DMS79 treated with DMSO at 0.1 percent for 48 hours (cell line): ENCODE data around the gene NEDD4L.
"Not testable (repeated sequence)": the region's sequence is repeated elsewhere in the genome, so short reads cannot be mapped to it uniquely, and the experiment has no call there.

Source experiments
- DNase-seq: peaks from one replicate; lab custom pipeline; 2025; lab: John Stamatoyannopoulos, UW

NEDD4L gene

DNA sequence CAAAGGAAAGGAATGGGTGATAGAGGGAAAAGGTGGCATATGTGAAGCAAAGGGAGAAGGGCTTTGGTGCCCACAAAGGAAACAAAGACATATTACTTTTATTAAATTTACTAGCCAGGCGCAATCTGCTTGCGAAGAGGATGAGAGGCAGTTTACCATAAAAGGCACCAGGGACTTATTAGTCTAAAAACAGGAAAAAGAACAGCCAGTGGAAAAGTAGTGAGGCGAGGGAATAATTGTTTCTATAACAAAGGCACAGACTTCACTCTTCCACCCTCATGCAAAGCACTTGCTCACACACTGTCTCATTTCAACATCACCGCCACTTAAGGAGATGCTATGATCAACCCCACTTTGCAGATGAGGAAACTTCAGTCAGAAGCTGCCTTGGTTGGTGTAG, 374.3 kb downstream of the NEDD4L start:
- no peak for DNase-seq

DNA sequence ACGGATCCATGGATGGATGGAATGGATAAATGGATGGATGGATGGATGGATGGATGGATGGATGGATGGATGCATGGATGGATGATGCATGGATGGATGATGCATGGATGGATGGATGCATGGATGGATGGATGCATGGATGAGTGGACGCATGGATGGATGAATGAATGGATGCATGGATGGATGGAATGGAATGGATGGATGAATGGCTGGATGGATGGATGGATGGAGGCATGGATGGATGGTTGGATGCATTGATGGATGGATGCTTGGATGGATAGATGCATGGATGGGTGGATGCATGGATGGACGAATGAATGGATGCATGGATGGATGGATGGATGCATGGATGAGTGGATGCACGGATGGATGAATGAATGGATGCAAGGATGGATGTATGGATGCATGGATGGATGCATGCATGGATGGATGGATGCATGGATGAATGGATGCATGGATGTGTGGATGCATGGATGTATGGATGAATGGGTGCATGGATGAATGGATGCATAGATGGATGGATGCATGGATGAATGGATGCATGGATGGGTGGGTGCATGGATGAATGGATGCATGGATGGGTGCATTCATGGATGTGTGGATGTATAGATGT, 375.7 kb downstream of the NEDD4L start:
- DNase-seq: no peak

DNA sequence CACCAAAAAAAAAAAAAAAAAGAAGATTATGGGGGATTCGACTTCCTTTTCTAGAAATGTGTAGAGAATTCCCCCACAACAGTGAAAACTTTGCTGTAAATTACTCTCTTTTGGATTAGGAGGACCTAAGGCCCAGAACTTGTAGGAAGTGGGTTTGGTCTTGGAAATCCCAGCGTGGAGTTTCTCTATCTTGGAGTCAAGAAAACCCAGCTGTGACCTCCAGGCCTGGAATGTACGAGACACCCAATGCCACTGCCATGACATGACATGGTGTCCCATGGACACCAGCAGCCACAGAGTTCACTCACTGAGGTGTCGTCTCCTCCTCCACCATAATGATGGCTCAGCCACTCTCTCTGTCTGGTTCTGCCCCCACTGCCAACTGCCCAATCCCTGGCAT, 382.6 kb downstream of the NEDD4L start:
- no peak for DNase-seq

DNA sequence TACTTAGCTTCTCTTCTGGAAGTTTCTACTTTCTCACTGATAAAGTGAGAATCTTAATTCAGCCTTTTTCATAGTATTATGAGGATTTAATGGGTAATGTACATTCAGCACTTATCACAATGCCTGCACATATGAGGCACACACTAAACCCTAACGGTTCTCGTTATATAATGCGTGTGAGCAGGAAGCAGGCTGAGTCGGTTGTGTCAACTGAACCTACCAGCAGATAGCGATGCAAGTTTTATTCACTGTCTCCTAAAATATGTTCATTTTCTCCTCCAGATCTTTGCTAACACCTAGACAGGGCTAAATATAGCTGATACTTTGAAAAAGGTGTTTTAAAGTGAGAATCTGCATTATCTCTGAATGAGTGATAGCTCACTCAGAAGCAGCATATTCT, 383.3 kb downstream of the NEDD4L start:
- no peak for DNase-seq

DNA sequence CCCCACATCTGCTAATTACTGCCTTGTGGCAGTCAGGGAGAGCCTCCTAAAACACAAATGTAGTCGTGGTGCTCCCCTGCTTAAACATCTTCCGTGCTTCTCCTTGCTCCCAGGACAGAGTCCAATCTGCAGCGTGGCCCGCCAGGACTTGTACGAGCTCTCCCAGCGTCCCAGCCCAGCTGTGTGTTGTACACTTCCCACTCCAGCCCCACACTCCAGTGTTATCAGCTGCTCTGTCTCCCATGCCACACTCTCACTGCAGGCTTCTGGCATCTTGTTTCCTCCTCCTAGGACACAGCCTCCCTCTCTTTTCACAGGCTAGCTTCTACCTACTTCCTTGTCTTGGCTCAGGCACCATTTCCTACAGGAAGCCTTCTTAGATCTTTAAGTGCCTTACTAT, 385.4 kb downstream of the NEDD4L start:
- DNase-seq: no peak

DNA sequence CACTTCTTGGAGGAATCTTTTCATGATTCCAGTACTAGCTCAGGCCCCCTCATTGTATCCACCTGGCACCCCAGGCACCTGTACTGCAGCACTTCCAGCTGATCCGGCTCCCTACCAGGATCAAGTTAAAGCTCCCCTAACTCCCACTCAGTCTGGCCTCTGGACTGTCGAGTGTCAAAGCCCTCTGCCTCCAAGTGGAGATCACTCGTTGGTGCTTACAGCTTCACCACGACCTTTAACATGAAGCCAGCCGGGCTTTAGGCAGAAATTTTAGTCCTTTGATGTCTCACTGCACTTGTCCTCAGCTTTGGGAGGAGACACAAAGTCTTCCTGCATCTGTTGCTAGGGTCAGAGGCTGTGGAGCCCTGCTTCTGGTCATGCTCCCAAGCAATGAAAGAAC, 387.2 kb downstream of the NEDD4L start:
- DNase-seq: no peak

DNA sequence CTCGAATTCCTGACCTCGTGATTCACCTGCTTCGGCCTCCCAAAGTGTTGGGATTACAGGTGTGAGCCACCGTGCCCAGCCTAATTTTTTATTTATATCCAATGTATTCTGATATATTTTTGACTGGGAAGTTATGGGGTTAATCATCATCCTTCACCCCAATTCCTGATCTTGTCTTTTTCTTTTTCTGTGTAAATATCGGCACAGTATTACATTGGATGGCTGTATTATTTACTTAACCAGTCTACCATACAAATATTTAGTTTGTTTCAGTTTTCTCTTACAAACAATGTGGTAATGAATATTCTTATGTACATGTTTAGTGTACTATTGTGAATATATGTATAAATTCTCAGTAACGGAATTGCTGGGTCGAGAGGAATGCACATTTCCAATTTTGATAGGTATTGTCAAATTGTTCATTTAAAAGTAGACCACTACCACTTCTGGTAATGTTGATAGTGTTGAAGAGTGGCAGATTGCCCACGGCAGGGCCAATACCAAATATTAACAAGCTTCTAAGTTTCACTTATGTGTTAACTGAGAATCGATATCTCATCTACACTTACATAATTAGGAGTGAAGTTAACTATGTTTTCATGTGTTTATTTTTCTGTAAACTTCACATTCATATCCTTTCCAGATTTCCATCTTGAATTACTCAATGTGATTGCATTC, 388.2 kb downstream of the NEDD4L start:
- DNase-seq: no peak

DNA sequence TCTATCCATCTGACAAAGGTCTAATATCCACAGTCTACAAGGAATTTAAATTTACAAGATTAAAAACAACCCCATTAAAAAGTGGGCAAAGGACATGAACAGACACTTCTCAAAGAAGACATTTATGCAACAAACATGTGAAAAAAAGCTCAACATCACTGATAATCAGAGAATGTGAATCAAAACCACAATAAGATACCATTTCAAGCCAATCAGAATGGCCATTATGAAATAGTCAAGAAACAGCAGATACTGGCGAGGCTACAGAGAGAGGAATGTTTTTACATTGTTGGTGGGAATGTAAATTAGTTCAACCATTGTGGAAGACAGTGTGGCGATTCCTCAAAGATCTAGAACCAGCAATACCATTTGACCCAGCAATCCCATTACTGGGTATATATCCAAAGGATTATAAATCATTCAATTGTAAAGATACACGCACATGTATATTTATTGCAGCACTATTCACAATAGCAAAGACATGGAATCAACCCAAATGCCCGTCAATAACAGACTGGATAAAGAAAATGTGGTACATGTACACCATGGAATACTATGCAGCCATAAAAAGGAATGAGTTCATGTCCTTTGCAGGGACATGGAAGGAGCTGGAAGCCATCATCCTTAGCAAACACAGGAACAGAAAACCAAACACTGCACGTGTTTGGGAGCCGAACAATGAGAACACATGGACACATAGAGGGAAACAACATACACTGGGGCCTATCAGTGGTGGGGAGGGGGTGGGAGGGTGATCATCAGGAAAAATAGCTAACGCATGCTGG, 391.4 kb downstream of the NEDD4L start:
- DNase-seq: not testable (repeated sequence)

DNA sequence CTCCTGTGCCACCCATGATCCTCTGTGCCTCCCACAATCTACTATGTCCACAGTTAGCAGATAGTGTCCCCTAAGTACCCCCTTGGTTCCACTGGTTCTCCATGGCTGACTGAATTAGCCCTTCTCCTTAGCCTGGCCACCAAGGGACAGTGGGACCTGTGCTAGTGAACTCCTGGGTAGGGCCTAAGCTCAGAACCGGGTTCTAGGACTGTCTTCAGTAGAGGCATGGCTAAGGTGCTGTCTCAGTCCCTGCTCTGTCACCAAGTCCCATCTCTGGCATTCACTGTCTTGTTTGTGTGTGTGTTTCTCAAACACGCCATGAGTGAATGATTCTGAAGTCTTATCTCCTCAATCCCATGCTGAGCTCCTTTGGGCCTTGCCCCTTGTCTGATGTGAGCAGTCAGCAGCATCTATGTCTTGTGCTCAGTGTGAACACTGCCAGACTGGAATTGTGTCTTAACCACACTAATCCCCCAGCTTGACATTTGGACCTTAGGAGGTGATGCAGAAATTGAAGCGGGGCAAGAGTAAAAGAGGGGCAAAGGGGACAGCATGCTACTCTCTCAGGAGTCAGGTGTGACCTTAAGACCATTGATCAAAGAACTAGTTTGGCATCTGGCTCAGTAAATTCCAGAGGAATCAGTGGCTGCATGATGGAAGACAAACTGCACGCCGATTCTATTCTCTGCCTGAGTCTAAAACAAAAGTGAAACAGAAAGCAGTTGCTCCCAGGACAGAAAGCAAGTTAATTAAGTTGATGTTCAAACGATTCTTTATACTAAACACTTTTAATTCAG, 394.3 kb downstream of the NEDD4L start:
- no peak for DNase-seq

DNA sequence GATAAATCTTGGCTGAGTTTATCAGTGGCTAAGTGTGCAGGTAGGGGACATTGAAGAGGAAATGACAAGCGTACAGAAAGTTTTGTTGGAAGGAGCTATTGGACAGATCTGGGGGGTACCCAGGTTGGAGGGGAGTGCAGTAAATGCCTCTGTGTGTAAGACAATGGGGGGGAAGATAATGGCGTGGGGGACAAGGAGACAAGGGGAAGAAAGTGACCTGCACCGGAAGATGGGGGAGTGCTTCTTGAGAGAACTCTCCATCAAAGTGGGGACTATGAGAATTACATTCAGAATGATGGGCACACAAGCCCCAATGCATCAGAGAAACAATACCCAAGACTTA, 394.9 kb downstream of the NEDD4L start:
- no peak for DNase-seq

DNA sequence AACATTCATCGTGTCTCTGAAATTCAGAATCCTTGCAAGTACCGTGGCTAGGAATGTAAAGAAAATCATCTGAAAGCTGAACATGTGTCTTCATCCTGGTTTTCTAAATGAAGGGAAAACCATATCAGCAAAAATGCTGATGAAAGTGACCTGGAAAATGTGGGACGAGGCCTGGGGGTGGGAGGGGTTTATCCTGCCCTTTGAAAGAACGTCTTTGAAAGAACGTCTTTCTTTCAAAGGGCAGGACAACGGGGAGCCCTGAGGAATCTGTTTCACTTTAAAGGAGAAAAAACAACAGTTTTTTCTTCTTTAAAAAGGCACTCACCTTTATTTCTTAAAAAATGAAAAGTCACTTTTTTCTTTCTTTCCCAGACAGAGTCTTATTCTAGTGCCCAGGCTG, 399.6 kb downstream of the NEDD4L start:
- DNase-seq: no peak

DNA sequence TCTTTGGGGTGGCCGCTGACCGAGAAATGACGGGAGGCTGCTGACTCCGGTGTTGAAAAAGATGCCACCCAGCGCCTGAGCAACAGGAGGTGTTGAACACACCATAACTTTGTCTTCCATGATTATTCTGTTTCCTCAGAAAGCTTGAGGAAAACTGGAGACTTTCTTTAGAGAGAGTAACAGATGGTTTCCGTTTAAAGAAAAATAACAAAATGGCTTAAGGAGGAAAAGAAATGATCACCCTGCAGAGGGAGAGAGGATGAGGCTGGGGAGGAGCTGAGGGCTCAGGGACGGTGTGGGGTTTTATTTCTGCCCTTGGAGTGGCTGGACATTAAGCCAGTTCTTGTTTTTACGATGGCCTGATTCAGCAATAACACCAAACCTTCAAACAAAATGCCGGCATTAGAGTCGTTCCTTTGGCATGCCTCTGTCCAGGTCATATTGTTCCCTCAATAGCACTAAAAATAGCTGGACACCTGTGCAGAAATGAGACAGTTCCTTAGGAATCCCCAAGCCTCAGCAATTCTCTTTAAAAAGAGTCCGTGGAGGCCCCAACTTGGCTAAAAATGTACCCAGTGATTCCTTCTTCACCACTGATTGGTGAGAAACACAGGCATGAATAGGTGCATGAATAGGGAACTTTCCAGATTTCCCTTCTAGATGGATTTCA, 402.5 kb downstream of the NEDD4L start:
- DNase-seq: no peak

DNA sequence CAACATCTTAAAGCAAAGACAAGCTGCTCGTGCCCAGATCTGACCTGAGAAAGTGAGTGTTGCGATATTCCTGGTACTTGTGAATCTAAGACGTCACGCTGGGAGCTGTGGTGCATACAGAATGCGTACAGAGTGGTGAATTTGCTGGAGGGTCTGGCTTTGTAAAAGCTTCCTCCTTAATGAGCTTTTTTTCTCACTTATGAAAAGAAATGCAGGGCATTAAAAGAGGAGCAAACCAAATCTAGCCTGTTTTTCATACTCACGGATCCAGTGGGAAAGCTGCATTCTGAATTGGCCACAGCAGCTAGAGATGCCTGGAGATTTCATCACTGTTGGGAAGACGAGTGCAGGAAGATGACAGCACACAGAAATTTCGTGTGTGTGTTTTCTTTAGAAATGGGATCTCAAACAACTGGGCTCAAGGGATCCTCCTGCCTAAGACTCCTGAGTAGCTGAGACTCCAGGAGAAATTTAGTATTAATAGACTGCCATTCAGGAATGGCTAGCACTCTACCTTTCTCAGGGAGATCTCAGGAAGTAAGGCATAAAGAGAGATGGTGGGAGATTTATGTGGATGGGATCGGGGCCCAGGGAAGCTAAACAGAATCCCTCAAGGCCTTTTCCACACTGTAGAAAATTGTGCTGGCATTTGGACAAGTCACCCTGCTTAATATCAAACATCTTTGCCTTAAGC, 403.5 kb downstream of the NEDD4L start:
- peak; percentile 51 for DNase-seq

DNA sequence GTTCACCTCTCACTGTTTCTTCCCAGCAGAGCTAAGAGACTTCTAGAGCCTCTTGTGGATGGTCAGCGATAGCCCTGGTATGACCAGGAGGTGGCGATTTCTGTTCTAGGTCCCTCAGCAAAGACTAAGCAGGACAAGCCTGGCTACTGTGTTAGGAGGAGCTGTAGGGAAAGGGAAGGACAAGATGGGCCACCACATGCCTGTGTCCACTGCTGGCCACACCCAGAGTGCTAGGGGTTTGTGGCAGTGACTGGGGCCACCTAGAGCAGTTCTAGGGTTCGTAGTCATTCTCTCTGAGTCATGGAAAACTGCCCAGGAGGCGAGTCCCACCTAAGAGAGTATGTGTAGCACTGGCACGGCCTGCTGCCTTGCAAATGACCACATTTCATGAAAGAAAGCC, 405.4 kb downstream of the NEDD4L start:
- no peak for DNase-seq
